Aorta (tissue), 5 donors: Measurements from ENCODE around the gene FOXI1. TPM values are rescaled to one million over a fixed set of nuclear protein-coding genes. Genes with fewer than 3 reads are reported as not detected.

Experiments
- ATAC-seq: fragments of 200-7000 bp; cut with Tn5 transposase; one replicate; pipeline ENCODE4 v1.9.1; 2022; ENCODE audit warnings: moderate library complexity; ENCODE audit not compliant: low FRiP score
- DNase-seq, 2 donors: peaks; one replicate each; pipeline ENCODE4 v3.0.0-alpha.2; 2020
- H3K27ac ChIP-seq, 2 donors: one replicate each; pipeline ENCODE4 v1.5.1; 2013; ENCODE audit warnings: low read length in 2 of 2, mild to moderate bottlenecking in 2 of 2, moderate library complexity in 2 of 2, control low read depth in 1 of 2, inconsistent platforms in 1 of 2, low read depth in 1 of 2
- H3K27me3 ChIP-seq, 2 donors: one replicate each; pipeline ENCODE4 v1.6.1; 2013; ENCODE audit warnings: control low read depth in 1 of 2, low read length in 1 of 2, mild to moderate bottlenecking in 1 of 2, moderate library complexity in 1 of 2; ENCODE audit not compliant: insufficient read depth in 2 of 2, control insufficient read depth in 1 of 2
- H3K36me3 ChIP-seq, 2 donors: one replicate each; pipeline ENCODE4 v1.6.1; 2013; ENCODE audit warnings: control low read depth in 1 of 2, low read length in 1 of 2, mild to moderate bottlenecking in 1 of 2; ENCODE audit not compliant: insufficient read depth in 2 of 2, control insufficient read depth in 1 of 2
- H3K4me1 ChIP-seq, 2 donors: one replicate each; pipeline ENCODE4 v1.6.1; 2013; ENCODE audit warnings: low read length in 2 of 2, control low read depth in 1 of 2, mild to moderate bottlenecking in 1 of 2, moderate library complexity in 1 of 2; ENCODE audit not compliant: insufficient read depth in 2 of 2, control insufficient read depth in 1 of 2
- H3K4me3 ChIP-seq, 2 donors: one replicate each; pipeline ENCODE4 v1.5.1; 2013; ENCODE audit warnings: low read length in 2 of 2, control low read depth in 1 of 2, mild to moderate bottlenecking in 1 of 2
- H3K9me3 ChIP-seq: one replicate; pipeline ENCODE4 v1.6.1; 2013; ENCODE audit warnings: mild to moderate bottlenecking, low read length; ENCODE audit not compliant: control insufficient read depth
- WGBS, 2 donors: extraction: QIAGEN DNeasy Blood & Tissue Kit; methylation state at CpG; one replicate each; pipeline ENCODE4 v1.1.7; 2013; 5-methylcytosine and 5-hydroxymethylcytosine counted together
- intact Hi-C, 2 donors: fragments of 100-400 bp; cut with DNase I; formaldehyde crosslinking; loops; one replicate each; pipeline versions ENCODE4 v1.14.2 to v1.15.0; 2022
- polyA plus RNA-seq, 2 donors: library from polyadenylated mRNA; stranded (reverse); fragments of 200-250 nt; gene quantifications; one replicate each; pipeline ENCODE4 v1.2.3, GENCODE V29; 2013
- total RNA-seq, 2 donors: library from RNA; stranded (reverse); fragmentation: NEBNext Ultra II Directional; extraction: Animal tissue kit (Norgen Biotek cat#: 25700); gene quantifications; one replicate each; pipeline ENCODE4 v1.2.1, GENCODE V29; 2021
- donor health status: healthy with polysubstance abuse.
- donor health status: Bipolar disorder and iron deficiency.
- donor health status: DM: no; HTN: no; CAD: no.
- donor health status: DM: no; HTN: no; CAD: no.
- donor health status: DM: yes; HTN: yes; CAD: no.

Gene FOXI1
- total and polyA plus RNA-seq, 4 donors: not detected

DNA sequence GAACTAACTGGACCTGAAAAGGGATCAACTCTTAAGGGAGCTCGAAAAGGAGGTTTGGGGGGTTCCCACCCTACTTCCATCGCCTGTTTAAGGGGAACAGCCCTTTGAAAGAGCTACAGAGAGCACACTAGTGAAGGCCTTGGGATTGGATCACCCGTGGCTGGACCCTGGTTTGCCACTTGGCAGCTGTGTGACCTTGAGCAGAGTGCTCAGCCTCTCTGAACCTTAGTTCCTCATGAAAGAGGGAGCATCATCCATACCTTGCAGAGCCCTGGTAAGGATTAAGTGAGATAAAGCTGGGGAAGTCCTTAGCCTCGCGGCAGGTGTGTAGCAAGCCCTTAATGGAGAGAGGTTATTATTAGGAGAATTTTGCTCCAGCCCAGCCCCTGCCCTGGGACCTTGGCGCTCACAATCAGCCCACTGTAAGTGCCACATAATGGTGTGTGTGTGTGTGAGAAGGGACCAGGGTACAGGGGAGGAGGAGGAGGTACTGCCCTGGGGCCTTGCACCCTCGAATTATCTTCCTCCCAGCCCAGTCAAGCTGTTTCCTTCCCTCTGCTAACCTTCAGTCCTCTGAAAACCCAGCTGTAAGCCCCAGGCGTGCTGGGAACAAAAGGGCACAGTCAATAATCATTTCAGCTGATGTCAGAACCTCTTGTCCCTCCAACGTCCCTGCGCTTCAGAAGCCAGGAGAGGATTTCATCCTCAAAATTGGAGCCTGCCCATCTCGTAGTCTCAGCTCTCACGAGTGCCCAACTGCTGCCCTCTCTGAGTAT lies 42.9 kb downstream of the FOXI1 start:
- intact Hi-C loops: no loop called here
- no peak overlapping the region for H3K27ac ChIP-seq
- no peaks in the 10 kb centered on the region for H3K36me3 ChIP-seq

DNA sequence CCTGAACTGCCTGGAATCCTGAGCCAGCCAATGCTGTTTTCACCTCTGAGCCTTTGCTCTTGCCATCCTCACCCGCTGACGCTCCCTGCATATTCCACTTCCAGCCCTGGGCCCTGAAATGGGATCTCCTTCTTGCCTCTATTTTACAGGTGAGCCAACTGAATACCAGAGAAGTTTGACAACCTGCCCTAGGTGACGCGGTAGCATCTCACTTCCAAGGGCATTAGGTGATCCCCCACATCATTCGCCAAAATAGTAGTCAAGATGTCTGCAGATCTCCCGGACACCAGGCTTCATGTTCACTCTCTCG lies 43.5 kb downstream of the FOXI1 start:
- H3K27me3 ChIP-seq: no peaks in the 10 kb centered on the region
- H3K4me3 ChIP-seq: no peak overlapping the region
- no peaks in the 10 kb centered on the region for H3K4me1 ChIP-seq
- WGBS, 2 donors: 95% methylated on average over 7 of the region's 7 CpGs
- no peaks in the 10 kb centered on the region for H3K36me3 ChIP-seq
- DNase-seq (no peak), ATAC-seq (no peak)
- no peaks in the 10 kb centered on the region for H3K9me3 ChIP-seq
- no peak overlapping the region for H3K27ac ChIP-seq
- intact Hi-C loops: no loop called here

More for the DNA sequence above, 42.9 kb downstream of the FOXI1 start:
- no peaks in the 10 kb centered on the region for H3K27me3 ChIP-seq
- H3K4me1 ChIP-seq: no peaks in the 10 kb centered on the region
- ATAC-seq: no peak
- DNase-seq: no peak
- no peak overlapping the region for H3K4me3 ChIP-seq
- WGBS, 2 donors: 90 to 91% methylated on average over 12 of the region's 12 CpGs
- no peaks in the 10 kb centered on the region for H3K9me3 ChIP-seq

DNA sequence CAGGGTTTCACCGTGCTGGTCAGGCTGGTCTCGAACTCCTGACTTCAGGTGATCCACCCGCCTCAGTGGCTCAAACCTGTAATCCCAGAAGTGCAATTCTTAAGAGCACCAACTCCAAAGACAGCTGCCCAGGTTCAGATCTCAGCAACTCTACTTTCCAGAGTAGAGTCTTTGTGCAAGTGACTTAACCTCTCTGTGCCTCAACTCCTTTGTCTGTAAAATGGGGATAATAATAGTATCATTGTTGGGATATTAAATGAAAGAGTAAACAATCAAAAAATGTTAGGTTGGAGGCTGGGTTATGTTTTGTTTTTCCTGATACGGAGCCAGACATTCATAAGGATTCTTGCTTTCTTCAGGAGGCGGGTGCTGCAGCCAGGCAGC lies 45.0 kb downstream of the FOXI1 start:
- ATAC-seq: no peak
- H3K27me3 ChIP-seq: no peaks in the 10 kb centered on the region
- WGBS, 2 donors: 58% methylated on average over 5 of the region's 5 CpGs
- no peaks in the 10 kb centered on the region for H3K4me1 ChIP-seq
- DNase-seq: no peak
- H3K27ac ChIP-seq: no peak overlapping the region
- intact Hi-C loops: no loop called here
- H3K9me3 ChIP-seq: no peaks in the 10 kb centered on the region
- no peak overlapping the region for H3K4me3 ChIP-seq
- no peaks in the 10 kb centered on the region for H3K36me3 ChIP-seq

DNA sequence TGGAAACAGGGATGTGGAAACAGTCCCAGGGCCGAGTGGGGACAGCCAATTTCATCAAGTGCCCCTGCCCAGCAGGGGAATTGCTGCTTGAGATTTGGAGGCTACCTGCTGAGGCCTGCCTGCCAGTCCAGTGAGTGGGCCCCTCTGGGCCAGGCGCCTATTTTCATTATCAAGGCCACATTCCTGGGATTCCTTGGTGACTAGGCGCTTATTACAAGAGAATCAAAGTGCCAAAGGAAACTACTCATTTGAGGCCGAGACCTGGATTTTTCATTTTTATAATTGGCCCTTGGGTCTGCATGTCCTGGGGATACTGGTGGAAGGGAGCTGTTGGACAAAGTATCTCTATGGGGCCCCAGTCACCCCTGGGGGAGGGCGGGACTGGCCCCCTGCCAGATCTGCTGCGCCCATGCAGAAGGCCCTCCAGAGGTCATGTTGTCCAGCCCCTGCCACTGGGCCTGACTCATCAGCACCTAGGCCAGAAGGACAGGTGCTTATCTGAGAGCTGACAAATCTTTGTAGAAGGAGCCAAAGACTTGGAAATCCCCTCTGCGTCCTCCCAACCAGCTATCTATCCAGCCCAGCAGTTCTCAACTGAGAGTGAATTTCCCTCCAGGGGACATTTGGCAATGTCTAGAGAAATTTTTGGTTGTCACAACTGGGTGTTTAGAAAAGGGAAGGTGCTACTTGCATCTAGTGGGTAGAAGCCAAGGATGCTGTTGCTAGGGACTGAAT lies 45.6 kb downstream of the FOXI1 start:
- no peak for ATAC-seq
- Histone ChIP-seq H3K4me3 (no peak overlapping the region), H3K27me3 (no peaks in the 10 kb centered on the region), H3K9me3 (no peaks in the 10 kb centered on the region), H3K4me1 (no peaks in the 10 kb centered on the region), H3K27ac (peak overlapping the region in 1 of 2 donors; percentile 3), H3K36me3 (no peaks in the 10 kb centered on the region)
- intact Hi-C loops: no loop called here
- DNase-seq: peak; percentile 78 to 81
- 3 to 8% methylated on average over 7 of the region's 7 CpGs for WGBS, 2 donors

DNA sequence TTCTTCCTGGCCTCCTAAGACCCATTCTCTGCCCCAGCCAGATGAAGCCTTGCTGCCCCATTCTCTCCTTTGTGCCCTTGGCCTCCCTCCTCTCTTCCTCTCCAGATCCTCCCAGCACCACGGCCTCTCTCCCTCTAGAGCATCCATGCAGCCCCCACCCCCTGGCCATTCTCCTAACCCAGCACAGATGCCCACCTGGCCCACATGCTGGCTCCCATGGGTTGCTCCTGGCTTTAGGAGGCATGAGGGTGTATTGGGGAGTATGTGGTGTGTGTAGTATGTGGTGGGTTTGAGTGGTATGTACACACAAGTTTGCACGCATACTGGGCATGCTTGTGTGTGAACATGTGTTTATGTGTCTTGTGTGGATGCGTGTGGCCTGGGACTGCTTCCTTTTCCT lies 47.1 kb downstream of the FOXI1 start:
- Histone ChIP-seq H3K4me1 (no peaks in the 10 kb centered on the region), H3K36me3 (no peaks in the 10 kb centered on the region), H3K27me3 (no peaks in the 10 kb centered on the region), H3K4me3 (no peak overlapping the region), H3K27ac (no peak overlapping the region), H3K9me3 (no peaks in the 10 kb centered on the region)
- WGBS, 2 donors: 88 to 96% methylated on average over 3 of the region's 3 CpGs
- no peak for ATAC-seq
- DNase-seq: no peak
- intact Hi-C loops: no loop called here

DNA sequence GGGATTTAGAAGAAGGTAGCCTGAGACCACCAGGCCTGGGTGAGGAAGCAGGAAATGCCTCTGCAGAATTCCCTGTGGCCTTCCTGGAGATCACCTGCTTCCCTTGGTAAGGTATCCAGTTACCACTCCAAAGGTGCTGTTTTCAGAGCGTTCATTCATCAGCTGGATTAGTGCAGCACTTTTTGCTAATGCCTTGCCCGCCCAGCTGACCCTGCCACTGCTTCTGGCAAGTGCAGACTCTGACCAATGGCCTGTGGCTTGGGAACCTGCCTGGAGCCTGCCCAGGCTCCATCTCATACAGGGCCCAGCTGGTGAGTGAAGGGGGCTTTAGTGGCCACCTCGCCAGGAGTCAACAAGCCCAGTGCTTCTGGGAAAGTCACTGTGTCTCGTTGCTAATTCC lies 48.6 kb downstream of the FOXI1 start:
- DNase-seq (no peak), ATAC-seq (no peak)
- Histone ChIP-seq H3K27me3 (no peaks in the 10 kb centered on the region), H3K36me3 (no peaks in the 10 kb centered on the region), H3K4me3 (no peak overlapping the region), H3K27ac (no peak overlapping the region), H3K4me1 (no peaks in the 10 kb centered on the region), H3K9me3 (no peaks in the 10 kb centered on the region)
- intact Hi-C loops: no loop called here
- 91 to 93% methylated on average over 4 of the region's 4 CpGs for WGBS, 2 donors

DNA sequence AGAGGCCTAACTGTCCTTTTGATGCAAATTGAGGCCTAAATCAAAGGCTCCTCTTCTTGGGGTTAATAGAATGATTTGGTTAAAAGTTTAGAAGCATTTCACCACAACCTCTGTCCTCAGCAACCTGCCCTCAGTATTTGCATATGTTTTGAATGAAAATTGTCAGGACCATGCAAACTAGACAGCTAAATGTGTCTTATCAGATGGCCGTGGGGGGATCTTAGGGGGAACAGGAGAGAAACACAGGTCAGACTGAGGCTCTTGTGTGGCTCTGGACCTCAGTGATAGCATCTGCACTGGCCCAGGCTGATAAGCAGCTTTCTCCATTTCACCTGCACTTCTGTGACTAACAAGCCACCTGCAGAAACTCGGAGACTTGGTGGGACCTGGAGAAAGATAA lies 49.0 kb downstream of the FOXI1 start:
- WGBS, 2 donors: 91% methylated on average over 2 of the region's 2 CpGs
- H3K27me3 ChIP-seq: no peaks in the 10 kb centered on the region
- intact Hi-C loops: no loop called here
- no peaks in the 10 kb centered on the region for H3K4me1 ChIP-seq
- no peaks in the 10 kb centered on the region for H3K9me3 ChIP-seq
- no peak for ATAC-seq
- no peak overlapping the region for H3K27ac ChIP-seq
- H3K4me3 ChIP-seq: no peak overlapping the region
- H3K36me3 ChIP-seq: no peaks in the 10 kb centered on the region
- DNase-seq: no peak

DNA sequence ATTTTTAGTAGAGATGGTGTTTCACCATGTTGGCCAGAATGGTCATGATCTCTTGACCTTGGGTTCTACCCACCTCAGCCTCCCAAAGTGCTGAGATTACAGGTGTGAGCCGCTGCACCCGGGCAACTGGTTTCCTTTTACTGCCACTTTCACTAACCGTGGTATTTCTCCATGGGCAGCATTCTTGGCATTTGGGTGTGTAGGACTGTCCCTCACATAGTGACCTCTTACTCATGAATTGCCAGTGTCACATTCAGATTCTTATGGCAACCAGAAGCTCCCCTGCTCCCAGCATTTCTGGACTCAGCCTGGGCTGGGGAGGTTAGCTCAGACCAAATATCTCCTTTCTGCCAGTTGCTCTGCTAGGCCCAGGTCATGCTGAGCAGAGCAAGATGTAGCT lies 50.1 kb downstream of the FOXI1 start:
- intact Hi-C loops: no loop called here
- Histone ChIP-seq H3K27ac (no peak overlapping the region), H3K36me3 (no peaks in the 10 kb centered on the region), H3K4me1 (no peaks in the 10 kb centered on the region), H3K4me3 (no peak overlapping the region), H3K9me3 (no peaks in the 10 kb centered on the region), H3K27me3 (no peaks in the 10 kb centered on the region)
- ATAC-seq (no peak), DNase-seq (no peak)
- 95 to 96% methylated on average over 3 of the region's 3 CpGs for WGBS, 2 donors

DNA sequence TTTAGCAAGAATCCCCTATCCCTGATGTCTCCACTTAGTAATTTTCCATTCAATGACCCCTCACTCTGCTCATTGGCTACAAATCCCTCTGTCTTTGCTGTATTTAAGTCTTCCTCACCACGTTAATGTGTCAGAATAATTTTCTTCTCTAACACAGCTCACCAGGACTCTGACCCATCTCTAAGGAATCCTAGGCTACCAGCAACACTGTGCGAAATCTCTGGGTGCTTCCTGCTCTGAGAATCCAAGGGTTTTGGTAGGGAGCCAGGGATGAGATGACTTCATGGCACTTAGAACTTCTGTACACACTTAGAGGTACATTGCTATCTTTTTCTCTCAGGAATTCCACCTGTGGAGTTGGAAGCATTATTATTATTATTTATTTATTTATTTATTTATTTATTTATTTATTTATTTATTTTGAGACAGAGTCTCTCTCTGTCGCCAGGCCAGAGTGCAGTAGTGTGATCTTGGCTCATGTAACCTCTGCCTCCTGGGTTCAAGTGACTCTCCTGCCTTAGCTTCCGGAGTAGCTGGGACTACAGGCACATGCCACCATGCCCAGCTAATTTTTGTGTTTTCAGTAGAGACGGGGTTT lies 53.5 kb downstream of the FOXI1 start:
- Histone ChIP-seq H3K4me3 (no peak overlapping the region), H3K27me3 (no peaks in the 10 kb centered on the region), H3K9me3 (no peaks in the 10 kb centered on the region), H3K36me3 (no peaks in the 10 kb centered on the region), H3K4me1 (no peaks in the 10 kb centered on the region), H3K27ac (no peak overlapping the region)
- intact Hi-C loops: no loop called here
- DNase-seq (no peak), ATAC-seq (no peak)
- WGBS, 2 donors: 81 to 86% methylated on average over 5 of the region's 5 CpGs
